ENCODE data around the gene FARS2.

- TF ChIP-seq YY1 (IDR thresholded peaks at IDR 0.05; ENCODE audit: extremely low read depth, insufficient replicate concordance, low read depth, low read length) = no peak
- no peak for TF ChIP-seq TCF7L2 (IDR thresholded peaks at IDR 0.05; ENCODE audit: borderline replicate concordance, extremely low read depth, insufficient read depth, insufficient read length)
- TF ChIP-seq POLR2A (IDR thresholded peaks at IDR 0.05; ENCODE audit: borderline replicate concordance, extremely low read depth, insufficient read depth, insufficient read length) = no peak
- TF ChIP-seq MAX (IDR thresholded peaks at IDR 0.05) = no peak
- TF ChIP-seq, protein P1, sequence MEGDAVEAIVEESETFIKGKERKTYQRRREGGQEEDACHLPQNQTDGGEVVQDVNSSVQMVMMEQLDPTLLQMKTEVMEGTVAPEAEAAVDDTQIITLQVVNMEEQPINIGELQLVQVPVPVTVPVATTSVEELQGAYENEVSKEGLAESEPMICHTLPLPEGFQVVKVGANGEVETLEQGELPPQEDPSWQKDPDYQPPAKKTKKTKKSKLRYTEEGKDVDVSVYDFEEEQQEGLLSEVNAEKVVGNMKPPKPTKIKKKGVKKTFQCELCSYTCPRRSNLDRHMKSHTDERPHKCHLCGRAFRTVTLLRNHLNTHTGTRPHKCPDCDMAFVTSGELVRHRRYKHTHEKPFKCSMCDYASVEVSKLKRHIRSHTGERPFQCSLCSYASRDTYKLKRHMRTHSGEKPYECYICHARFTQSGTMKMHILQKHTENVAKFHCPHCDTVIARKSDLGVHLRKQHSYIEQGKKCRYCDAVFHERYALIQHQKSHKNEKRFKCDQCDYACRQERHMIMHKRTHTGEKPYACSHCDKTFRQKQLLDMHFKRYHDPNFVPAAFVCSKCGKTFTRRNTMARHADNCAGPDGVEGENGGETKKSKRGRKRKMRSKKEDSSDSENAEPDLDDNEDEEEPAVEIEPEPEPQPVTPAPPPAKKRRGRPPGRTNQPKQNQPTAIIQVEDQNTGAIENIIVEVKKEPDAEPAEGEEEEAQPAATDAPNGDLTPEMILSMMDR (IDR thresholded peaks at IDR 0.05 in 2 of 3, conservative IDR thresholded peaks at IDR 0.05 in 1 of 3; ENCODE audit: borderline replicate concordance in 1 of 3, insufficient read depth in 1 of 3, low read depth in 2 of 3, low read length in 2 of 3) = no peak
- TF ChIP-seq EZH2phosphoT487 (IDR thresholded peaks at IDR 0.05; ENCODE audit: borderline replicate concordance) = no peak
- TF ChIP-seq, protein P2, sequence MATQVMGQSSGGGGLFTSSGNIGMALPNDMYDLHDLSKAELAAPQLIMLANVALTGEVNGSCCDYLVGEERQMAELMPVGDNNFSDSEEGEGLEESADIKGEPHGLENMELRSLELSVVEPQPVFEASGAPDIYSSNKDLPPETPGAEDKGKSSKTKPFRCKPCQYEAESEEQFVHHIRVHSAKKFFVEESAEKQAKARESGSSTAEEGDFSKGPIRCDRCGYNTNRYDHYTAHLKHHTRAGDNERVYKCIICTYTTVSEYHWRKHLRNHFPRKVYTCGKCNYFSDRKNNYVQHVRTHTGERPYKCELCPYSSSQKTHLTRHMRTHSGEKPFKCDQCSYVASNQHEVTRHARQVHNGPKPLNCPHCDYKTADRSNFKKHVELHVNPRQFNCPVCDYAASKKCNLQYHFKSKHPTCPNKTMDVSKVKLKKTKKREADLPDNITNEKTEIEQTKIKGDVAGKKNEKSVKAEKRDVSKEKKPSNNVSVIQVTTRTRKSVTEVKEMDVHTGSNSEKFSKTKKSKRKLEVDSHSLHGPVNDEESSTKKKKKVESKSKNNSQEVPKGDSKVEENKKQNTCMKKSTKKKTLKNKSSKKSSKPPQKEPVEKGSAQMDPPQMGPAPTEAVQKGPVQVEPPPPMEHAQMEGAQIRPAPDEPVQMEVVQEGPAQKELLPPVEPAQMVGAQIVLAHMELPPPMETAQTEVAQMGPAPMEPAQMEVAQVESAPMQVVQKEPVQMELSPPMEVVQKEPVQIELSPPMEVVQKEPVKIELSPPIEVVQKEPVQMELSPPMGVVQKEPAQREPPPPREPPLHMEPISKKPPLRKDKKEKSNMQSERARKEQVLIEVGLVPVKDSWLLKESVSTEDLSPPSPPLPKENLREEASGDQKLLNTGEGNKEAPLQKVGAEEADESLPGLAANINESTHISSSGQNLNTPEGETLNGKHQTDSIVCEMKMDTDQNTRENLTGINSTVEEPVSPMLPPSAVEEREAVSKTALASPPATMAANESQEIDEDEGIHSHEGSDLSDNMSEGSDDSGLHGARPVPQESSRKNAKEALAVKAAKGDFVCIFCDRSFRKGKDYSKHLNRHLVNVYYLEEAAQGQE (IDR thresholded peaks at IDR 0.05; ENCODE audit: low read depth) = no peak
- no peak for TF ChIP-seq POLR2AphosphoS5 (IDR thresholded peaks at IDR 0.05; ENCODE audit: low read depth, low read length)
- no peak for TF ChIP-seq ZNF274 (IDR thresholded peaks at IDR 0.05; ENCODE audit: low read depth, low read length)
Measured at GRCh38 chr6:5515200-5515599, 253.9 kb downstream of the FARS2 start.

All from HCT116 (cell line).